Keratinocyte (primary cell): ENCODE data around the gene AMMECR1L.

Experiments
- EZH2 ChIP-seq: IDR thresholded peaks from one replicate; pipeline ENCODE4 v1.6.1; 2012; ENCODE audit warnings: inconsistent platforms, mild to moderate bottlenecking, low read length, moderate library complexity
- TF ChIP-seq, protein P1 (sequence below), 3 experiments: IDR thresholded peaks in 1 of 3; conservative IDR thresholded peaks in 1 of 3; optimal IDR thresholded peaks in 1 of 3; 2 replicates in 2 of 3; 3 replicates in 1 of 3; pipeline versions ENCODE3 to v1.5.1; 2011; ENCODE audit warnings: low read length in 3 of 3, mild to moderate bottlenecking in 3 of 3, moderate library complexity in 2 of 3, control low read depth in 1 of 3, inconsistent platforms in 1 of 3; ENCODE audit not compliant: insufficient read depth in 2 of 3; ENCODE audit errors: extremely low read depth in 1 of 3

DNA sequence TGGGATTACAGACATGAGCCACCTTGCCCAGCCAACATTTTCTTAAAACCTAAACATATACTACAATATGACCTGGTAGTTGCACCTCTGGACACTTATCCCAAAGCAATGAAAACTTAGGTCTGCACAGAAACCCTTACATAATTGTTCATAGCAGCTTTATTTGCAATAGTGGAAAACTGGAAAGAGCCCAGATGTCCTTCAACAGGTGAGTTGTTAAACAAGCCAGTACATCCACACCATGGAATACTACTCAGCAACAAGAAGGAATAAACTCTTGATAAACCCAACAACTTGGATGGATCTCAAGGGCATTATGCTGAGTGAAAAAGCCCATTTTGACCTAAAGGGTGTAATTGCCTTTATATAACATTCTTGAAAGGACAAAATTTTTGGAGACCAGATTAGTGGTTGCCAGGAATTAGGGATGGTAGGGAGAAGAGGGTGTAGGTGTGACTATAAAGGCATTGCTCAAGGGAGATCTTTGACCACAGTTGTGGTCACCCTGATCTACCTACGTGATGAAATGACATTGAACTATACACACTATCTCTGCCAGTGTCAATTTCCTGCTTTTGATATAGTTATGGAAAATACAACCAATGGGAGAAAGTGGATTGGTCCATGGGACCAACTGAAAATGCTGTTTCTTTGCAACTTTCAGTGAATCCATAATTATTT lies 11.9 kb upstream of the AMMECR1L start:
- TF ChIP-seq, protein P1, sequence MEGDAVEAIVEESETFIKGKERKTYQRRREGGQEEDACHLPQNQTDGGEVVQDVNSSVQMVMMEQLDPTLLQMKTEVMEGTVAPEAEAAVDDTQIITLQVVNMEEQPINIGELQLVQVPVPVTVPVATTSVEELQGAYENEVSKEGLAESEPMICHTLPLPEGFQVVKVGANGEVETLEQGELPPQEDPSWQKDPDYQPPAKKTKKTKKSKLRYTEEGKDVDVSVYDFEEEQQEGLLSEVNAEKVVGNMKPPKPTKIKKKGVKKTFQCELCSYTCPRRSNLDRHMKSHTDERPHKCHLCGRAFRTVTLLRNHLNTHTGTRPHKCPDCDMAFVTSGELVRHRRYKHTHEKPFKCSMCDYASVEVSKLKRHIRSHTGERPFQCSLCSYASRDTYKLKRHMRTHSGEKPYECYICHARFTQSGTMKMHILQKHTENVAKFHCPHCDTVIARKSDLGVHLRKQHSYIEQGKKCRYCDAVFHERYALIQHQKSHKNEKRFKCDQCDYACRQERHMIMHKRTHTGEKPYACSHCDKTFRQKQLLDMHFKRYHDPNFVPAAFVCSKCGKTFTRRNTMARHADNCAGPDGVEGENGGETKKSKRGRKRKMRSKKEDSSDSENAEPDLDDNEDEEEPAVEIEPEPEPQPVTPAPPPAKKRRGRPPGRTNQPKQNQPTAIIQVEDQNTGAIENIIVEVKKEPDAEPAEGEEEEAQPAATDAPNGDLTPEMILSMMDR (optimal IDR thresholded peaks at IDR 0.05 in 1 of 3, IDR thresholded peaks at IDR 0.05 in 1 of 3, conservative IDR thresholded peaks at IDR 0.05 in 1 of 3; ENCODE audit: extremely low read depth in 1 of 3, insufficient read depth in 2 of 3, low read length in 3 of 3): no peak
- no peak for TF ChIP-seq EZH2
